ENCODE measurements around the gene LBR.

Gene LBR

DNA sequence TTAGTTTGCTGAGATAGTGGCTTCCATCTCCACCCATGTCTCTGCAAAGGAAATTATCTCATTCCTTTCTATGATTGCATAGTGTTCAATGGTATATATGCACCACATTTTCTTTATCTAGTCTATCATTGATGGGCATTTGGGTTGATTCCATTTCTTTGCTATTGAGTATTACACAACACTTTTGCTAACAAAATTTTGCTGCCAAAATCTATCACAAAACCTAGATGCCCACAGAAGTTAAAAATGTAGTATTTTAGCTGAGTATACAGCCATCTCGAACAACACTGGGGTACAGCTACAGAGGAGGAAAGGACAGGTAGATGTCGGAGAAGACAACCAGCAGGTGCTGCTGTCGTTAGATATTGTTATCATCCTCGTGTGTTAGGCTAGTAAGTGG is 67.7 kb downstream of the LBR start:
- DNase-seq (ENCODE audit: extremely low read depth, low read depth), result no peak
- no peak for TF ChIP-seq CTCF (IDR thresholded peaks at IDR 0.05; ENCODE audit: low read depth, low read length)

DNA sequence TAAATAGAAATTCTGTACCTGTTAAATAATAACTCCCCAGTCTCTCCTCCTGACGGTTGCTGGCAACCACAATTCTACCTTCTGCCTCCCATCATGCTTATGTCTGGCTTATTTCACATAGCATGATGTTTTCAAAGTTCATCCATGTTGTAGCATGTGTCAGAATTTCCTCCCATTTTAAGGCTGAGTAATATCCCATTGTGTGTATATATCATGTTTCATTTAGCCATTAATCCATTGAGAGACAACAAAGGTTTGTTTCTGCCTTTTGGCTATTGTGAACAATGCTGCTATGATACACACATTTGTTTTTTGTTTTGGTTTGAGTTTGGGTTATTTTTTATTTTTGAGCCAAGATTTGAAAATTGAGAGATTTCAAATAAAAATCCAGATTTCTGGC is 72.0 kb downstream of the LBR start:
- no peak for TF ChIP-seq CTCF (IDR thresholded peaks at IDR 0.05; ENCODE audit: low read depth, low read length)
- no peak for DNase-seq (ENCODE audit: extremely low read depth, low read depth)

DNA sequence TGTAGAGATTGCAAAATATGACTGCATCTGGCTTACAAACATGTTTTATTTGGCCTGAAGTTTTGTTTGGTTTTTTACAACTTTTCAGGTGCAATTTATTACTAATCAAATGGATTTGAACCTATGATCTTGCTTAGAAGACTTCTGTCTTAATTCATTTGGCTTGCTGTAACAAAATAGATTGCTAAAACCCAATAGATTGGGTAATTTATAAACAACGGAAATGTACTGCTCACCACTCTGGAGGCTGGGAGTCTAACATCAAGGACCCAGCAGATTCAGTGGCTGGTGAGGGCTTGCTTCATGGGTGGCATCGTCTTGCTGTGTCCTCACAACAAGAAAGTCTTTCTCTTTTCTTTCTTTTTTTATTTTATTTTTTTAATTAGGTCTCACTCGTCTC is 72.9 kb downstream of the LBR start:
- no peak for TF ChIP-seq CTCF (IDR thresholded peaks at IDR 0.05; ENCODE audit: low read depth, low read length)
- no peak for DNase-seq (ENCODE audit: extremely low read depth, low read depth)

Measured in AG09319 (cell line).